Measurements from ENCODE around the gene ZNF529.

Gene ZNF529

GRCh38 chr19:36508325-36508724, 64.8 kb downstream of the ZNF529 start:
- DNase-seq (ENCODE audit: low spot score), result no peak

DNA sequence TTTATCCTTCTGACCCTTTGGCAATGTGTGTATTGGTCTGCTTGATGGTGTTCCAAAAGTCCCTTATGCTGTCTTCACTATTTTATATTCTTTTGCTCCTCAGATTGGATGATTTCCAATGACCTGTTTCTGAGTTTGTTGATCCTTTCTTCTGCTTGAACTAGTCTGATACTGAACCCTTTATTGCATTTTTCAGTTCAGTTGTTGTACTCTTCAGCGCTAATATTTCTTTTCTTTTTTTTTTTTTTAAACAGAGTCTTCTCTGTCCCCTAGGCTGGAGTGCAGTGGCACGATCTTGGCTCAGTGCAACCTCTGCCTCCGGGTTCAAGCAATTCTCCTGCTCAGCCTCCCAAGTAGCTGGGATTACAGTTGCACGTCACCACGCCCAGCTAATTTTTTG, 71.1 kb downstream of the ZNF529 start:
- no peak for DNase-seq (ENCODE audit: low spot score)

GRCh38 chr19:36497001-36497400, 76.1 kb downstream of the ZNF529 start:
- DNase-seq (ENCODE audit: low spot score), result no peak

All from ecto neural progenitor cell (in vitro differentiated cells).